Gastrocnemius medialis (tissue), 4 donors: Measurements from ENCODE around the gene SNCG.

Experiments
- POLR2A ChIP-seq, 2 donors: fragments of 450-650 bp; IDR thresholded peaks; one replicate each; pipeline ENCODE4 v1.6.1; 2017; ENCODE audit warnings: antibody characterized with exemption in 2 of 2, mild to moderate bottlenecking in 2 of 2, moderate library complexity in 2 of 2
- TF ChIP-seq, protein P1 (sequence below), 5 experiments: fragments of 450-650 bp in 3 of 5; fragments of 200-600 bp in 2 of 5; sonication (generic) in 2 of 5; IDR thresholded peaks in 4 of 5; conservative IDR thresholded peaks in 1 of 5; 1 replicate in 4 of 5; 2 replicates in 1 of 5; pipeline ENCODE4 v1.5.1; 2016 to 2019; ENCODE audit warnings: antibody characterized with exemption in 5 of 5, mild to moderate bottlenecking in 3 of 5, moderate library complexity in 3 of 5

- TF ChIP-seq, protein P1, sequence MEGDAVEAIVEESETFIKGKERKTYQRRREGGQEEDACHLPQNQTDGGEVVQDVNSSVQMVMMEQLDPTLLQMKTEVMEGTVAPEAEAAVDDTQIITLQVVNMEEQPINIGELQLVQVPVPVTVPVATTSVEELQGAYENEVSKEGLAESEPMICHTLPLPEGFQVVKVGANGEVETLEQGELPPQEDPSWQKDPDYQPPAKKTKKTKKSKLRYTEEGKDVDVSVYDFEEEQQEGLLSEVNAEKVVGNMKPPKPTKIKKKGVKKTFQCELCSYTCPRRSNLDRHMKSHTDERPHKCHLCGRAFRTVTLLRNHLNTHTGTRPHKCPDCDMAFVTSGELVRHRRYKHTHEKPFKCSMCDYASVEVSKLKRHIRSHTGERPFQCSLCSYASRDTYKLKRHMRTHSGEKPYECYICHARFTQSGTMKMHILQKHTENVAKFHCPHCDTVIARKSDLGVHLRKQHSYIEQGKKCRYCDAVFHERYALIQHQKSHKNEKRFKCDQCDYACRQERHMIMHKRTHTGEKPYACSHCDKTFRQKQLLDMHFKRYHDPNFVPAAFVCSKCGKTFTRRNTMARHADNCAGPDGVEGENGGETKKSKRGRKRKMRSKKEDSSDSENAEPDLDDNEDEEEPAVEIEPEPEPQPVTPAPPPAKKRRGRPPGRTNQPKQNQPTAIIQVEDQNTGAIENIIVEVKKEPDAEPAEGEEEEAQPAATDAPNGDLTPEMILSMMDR (IDR thresholded peaks at IDR 0.05 in 4 of 5, conservative IDR thresholded peaks at IDR 0.05 in 1 of 5): no peak
- TF ChIP-seq POLR2A (IDR thresholded peaks at IDR 0.05): peak in 1 of 2 donors; percentile 20
These were observed 720 bp downstream of the SNCG start for GRCh38 chr10:86958901-86959736.
